ENCODE measurements around the gene ZNF236.
"Not testable (repeated sequence)": the region's sequence is repeated elsewhere in the genome, so short reads cannot be mapped to it uniquely, and the experiment has no call there.

The ZNF236 gene

DNA sequence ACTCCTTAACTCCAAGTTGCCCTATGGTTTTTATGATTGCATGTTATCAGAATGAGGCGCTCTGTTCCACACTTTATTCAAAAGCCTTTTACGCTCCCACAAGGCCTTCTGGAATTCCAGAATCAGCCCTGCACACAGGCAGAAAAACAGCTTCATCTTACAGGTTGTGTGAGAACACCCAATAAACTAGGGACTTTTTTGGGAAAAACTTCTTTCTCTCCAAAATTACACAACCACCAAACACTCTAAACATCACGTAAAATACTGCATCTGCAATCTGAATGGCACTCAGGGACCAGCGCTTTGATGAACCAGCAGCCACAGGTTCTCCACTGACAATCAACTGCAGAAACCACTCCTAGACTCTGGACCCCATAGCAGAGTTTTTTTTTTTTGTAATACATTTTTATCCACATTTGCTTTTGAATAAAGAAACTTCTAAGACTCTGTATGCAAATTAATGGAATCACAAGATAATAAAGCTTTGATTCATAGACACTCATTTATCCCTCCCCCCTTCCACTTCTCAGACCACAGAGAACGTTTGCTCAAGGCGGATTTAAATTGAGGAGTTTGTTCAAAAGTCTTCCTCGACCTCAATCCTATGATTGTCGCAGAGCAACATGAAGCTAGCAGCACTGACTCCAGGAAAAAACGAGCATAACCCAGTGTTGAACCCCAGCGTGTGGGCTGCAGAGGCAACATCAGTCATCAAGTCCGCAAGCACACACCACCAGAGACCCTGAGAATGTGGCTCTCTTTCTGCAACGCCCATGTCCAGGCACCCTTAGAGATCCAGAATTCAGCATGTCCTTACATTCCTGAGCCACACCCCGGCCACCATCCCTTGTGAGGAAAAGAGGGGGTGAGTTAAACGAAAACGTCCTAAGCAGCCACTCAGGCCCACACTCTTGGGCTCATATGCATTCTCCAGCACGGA, 193.7 kb downstream of the ZNF236 start:
- DNase-seq, result no peak
- Histone ChIP-seq H3K27me3 (replicated peaks; ENCODE audit: control insufficient read depth, insufficient read depth, low read length, poor library complexity, severe bottlenecking) (no peaks in the 10 kb centered on the region), H3K36me3 (ENCODE audit: control insufficient read depth, insufficient read depth, low read length) (peaks cover 58% of the 10 kb centered on the region), H3K4me1 (ENCODE audit: control insufficient read depth, insufficient read depth, low read length, poor library complexity, severe bottlenecking) (no peaks in the 10 kb centered on the region), H3K27ac (ENCODE audit: insufficient read depth, low read length, poor library complexity, severe bottlenecking) (no peak overlapping the region), H3K9me3 (ENCODE audit: control insufficient read depth, low read length) (no peaks in the 10 kb centered on the region), H3K4me3 (ENCODE audit: insufficient read depth, low read depth, low read length, poor library complexity, severe bottlenecking) (no peak overlapping the region)

DNA sequence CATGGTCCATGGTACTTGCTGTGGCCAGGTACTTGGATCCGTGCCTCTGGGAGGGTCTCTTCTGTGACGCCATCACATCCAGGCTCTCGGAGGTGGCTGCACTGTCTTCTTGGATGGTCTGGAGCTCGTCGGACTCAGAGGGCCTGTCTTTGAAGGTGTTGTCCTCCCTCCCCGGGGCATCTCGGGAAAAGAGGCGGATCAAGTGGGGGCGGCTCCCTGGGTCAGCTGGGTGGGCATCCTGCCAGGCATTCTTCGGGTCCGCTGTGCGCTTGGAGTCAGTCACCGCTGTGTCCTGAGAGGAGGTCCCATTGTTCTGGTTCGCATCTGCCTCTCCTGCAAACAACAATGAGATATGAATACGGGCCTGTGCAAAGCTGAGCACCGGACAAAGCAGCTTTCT, 194.6 kb downstream of the ZNF236 start:
- DNase-seq, result no peak
- H3K27me3 ChIP-seq (replicated peaks; ENCODE audit: control insufficient read depth, insufficient read depth, low read length, poor library complexity, severe bottlenecking), result no peaks in the 10 kb centered on the region
- no peaks in the 10 kb centered on the region for H3K4me1 ChIP-seq (ENCODE audit: control insufficient read depth, insufficient read depth, low read length, poor library complexity, severe bottlenecking)
- H3K4me3 ChIP-seq (ENCODE audit: insufficient read depth, low read depth, low read length, poor library complexity, severe bottlenecking), result no peak overlapping the region
- no peaks in the 10 kb centered on the region for H3K9me3 ChIP-seq (ENCODE audit: control insufficient read depth, low read length)
- peaks cover 58% of the 10 kb centered on the region for H3K36me3 ChIP-seq (ENCODE audit: control insufficient read depth, insufficient read depth, low read length)
- H3K27ac ChIP-seq (ENCODE audit: insufficient read depth, low read length, poor library complexity, severe bottlenecking), result no peak overlapping the region

GRCh38 chr18:77017355-77017754, 195.0 kb downstream of the ZNF236 start:
- H3K36me3 ChIP-seq (ENCODE audit: control insufficient read depth, insufficient read depth, low read length), result peaks cover 58% of the 10 kb centered on the region
- H3K4me3 ChIP-seq (ENCODE audit: insufficient read depth, low read depth, low read length, poor library complexity, severe bottlenecking), result no peak overlapping the region
- no peaks in the 10 kb centered on the region for H3K27me3 ChIP-seq (replicated peaks; ENCODE audit: control insufficient read depth, insufficient read depth, low read length, poor library complexity, severe bottlenecking)
- H3K9me3 ChIP-seq (ENCODE audit: control insufficient read depth, low read length), result no peaks in the 10 kb centered on the region
- no peak overlapping the region for H3K27ac ChIP-seq (ENCODE audit: insufficient read depth, low read length, poor library complexity, severe bottlenecking)
- no peak for DNase-seq
- H3K4me1 ChIP-seq (ENCODE audit: control insufficient read depth, insufficient read depth, low read length, poor library complexity, severe bottlenecking), result no peaks in the 10 kb centered on the region

- not testable (repeated sequence) for H3K4me1 ChIP-seq (ENCODE audit: control insufficient read depth, insufficient read depth, low read length, poor library complexity, severe bottlenecking); H3K4me3 ChIP-seq (ENCODE audit: insufficient read depth, low read depth, low read length, poor library complexity, severe bottlenecking); H3K27ac ChIP-seq (ENCODE audit: insufficient read depth, low read length, poor library complexity, severe bottlenecking)
Observed at GRCh38 chr18:77018650-77019049, 196.3 kb downstream of the ZNF236 start.

DNA sequence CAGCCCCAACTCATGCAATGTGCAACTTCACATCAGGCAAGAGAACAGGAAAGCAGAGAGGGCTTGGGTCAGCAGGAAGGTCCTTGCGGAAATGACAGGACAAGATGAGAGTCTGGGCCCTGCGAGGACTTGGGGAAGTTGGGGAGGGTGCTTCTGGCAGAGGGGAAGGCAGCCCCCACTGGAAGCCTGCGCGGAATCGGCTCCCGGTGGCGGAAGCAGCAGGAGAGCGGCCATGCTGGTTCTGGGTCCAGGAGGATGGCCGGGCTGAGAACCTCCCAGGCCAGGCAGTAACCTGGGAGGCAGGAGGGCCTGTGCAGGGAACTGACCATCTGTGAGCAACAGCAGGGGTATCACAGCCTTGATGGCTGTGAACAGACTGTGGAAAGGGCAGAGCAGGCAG, 197.3 kb downstream of the ZNF236 start:
- DNase-seq, result no peak
- H3K27me3 ChIP-seq (replicated peaks; ENCODE audit: control insufficient read depth, insufficient read depth, low read length, poor library complexity, severe bottlenecking), result no peaks in the 10 kb centered on the region
- no peak overlapping the region for H3K27ac ChIP-seq (ENCODE audit: insufficient read depth, low read length, poor library complexity, severe bottlenecking)
- H3K4me1 ChIP-seq (ENCODE audit: control insufficient read depth, insufficient read depth, low read length, poor library complexity, severe bottlenecking), result no peaks in the 10 kb centered on the region
- H3K36me3 ChIP-seq (ENCODE audit: control insufficient read depth, insufficient read depth, low read length), result peaks cover 55% of the 10 kb centered on the region
- H3K4me3 ChIP-seq (ENCODE audit: insufficient read depth, low read depth, low read length, poor library complexity, severe bottlenecking), result no peak overlapping the region
- H3K9me3 ChIP-seq (ENCODE audit: control insufficient read depth, low read length), result no peaks in the 10 kb centered on the region

More at GRCh38 chr18:77018650-77019049, 196.3 kb downstream of the ZNF236 start:
- DNase-seq; H3K9me3 ChIP-seq (ENCODE audit: control insufficient read depth, low read length); H3K27me3 ChIP-seq (replicated peaks; ENCODE audit: control insufficient read depth, insufficient read depth, low read length, poor library complexity, severe bottlenecking): not testable (repeated sequence)
- H3K36me3 ChIP-seq (ENCODE audit: control insufficient read depth, insufficient read depth, low read length), result peaks cover 58% of the 10 kb centered on the region
